A549 (cell line): Measurements from ENCODE around the gene ANP32E. TPM values are rescaled to one million over a fixed set of nuclear protein-coding genes. Genes with fewer than 3 reads are reported as not detected.

Experiments used
- ATAC-seq, 2 experiments: fragments of 200-7000 bp in 1 of 2; fragments of >200 bp in 1 of 2; cut with Nextera tagmentation in 1 of 2; cut with Tn5 transposase in 1 of 2; 3 replicates each; pipeline versions ENCODE4 v1.8.0 to v1.9.1; 2018 to 2020; ENCODE audit warnings: mild to moderate bottlenecking in 1 of 2, moderate library complexity in 1 of 2
- CTCF ChIA-PET: fragments of 300-600 bp; sonication (Branson Sonifier 250); formaldehyde crosslinking; extraction: SDS; loops from one replicate; lab custom pipeline; 2021; ENCODE audit warnings: antibody characterized with exemption, inconsistent platforms; lab: Yijun Ruan, JAX
- POLR2A ChIA-PET: fragments of 350-600 bp; formaldehyde crosslinking; extraction: SDS; loops from one replicate; lab custom pipeline; 2021; ENCODE audit warnings: antibody characterized with exemption, inconsistent platforms; lab: Yijun Ruan, JAX
- DNase-seq, 2 experiments: peaks; one replicate each; pipeline versions ENCODE4 v3.0.0 to v3.0.0-alpha.2; 2011 to 2016; ENCODE audit warnings: low read depth in 1 of 2, low spot score in 1 of 2
- FAIRE-seq: peaks from 2 replicates; lab custom pipeline; 2011; peaks lifted over from hg19 to GRCh38; lab: Jason Lieb, UNC
- H3K27ac ChIP-seq, 2 experiments: fragments of >200 bp; sonication (Bioruptor Twin); formaldehyde crosslinking; 3 replicates each; pipeline ENCODE4 v1.5.1; 2016 to 2017
- H3K4me1 ChIP-seq: fragments of >200 bp; sonication (Bioruptor Twin); formaldehyde crosslinking; 3 replicates; pipeline ENCODE4 v1.6.1; 2016
- H3K4me2 ChIP-seq: fragments of >200 bp; sonication (Bioruptor Twin); formaldehyde crosslinking; 3 replicates; pipeline ENCODE4 v1.6.1; 2016
- H3K4me3 ChIP-seq: fragments of >200 bp; sonication (Bioruptor Twin); formaldehyde crosslinking; 3 replicates; pipeline ENCODE4 v1.5.1; 2016
- H3K9me3 ChIP-seq: fragments of >200 bp; sonication (Bioruptor Twin); formaldehyde crosslinking; 3 replicates; pipeline ENCODE4 v1.6.1; 2016
- BHLHE40 ChIP-seq: IDR thresholded peaks from 2 replicates; pipeline ENCODE4 v1.6.1; 2012; ENCODE audit warnings: low read depth, low read length, inconsistent platforms
- CBX2 ChIP-seq: fragments of 200-600 bp; sonication (generic); IDR thresholded peaks from 2 replicates; pipeline ENCODE4 v1.6.1; 2016; ENCODE audit warnings: low read depth, mild to moderate bottlenecking, borderline replicate concordance
- CBX8 ChIP-seq: fragments of 200-600 bp; sonication (generic); IDR thresholded peaks from 2 replicates; pipeline ENCODE4 v1.6.1; 2016
- CEBPB ChIP-seq, 2 experiments: fragments of >200 bp in 1 of 2; sonication (Bioruptor Twin) in 1 of 2; formaldehyde crosslinking in 1 of 2; IDR thresholded peaks; 2 replicates each; pipeline ENCODE4 v1.6.1; 2012 to 2016
- EHF ChIP-seq: fragments of 250-450 bp; sonication (Bioruptor Pico); IDR thresholded peaks from 2 replicates; pipeline ENCODE4 v1.5.0; 2020; ENCODE audit warnings: mild to moderate bottlenecking
- FOSL2 ChIP-seq, 2 experiments: fragments of 450-650 bp in 1 of 2; fragments of >200 bp in 1 of 2; sonication (Bioruptor Twin) in 1 of 2; formaldehyde crosslinking; IDR thresholded peaks; 2 replicates each; pipeline versions ENCODE4 v1.5.0 to v1.6.1; 2016 to 2020; ENCODE audit warnings: mild to moderate bottlenecking in 1 of 2, moderate library complexity in 1 of 2
- HOXB13 ChIP-seq: fragments of 250-450 bp; sonication (Bioruptor Pico); IDR thresholded peaks from 2 replicates; pipeline ENCODE4 v1.5.0; 2020; ENCODE audit warnings: low read depth, mild to moderate bottlenecking, moderate library complexity
- HOXB5 ChIP-seq: fragments of 250-450 bp; sonication (Bioruptor Pico); IDR thresholded peaks from 2 replicates; pipeline ENCODE4 v1.5.0; 2020; ENCODE audit warnings: mild to moderate bottlenecking, moderate library complexity
- JUN ChIP-seq, 2 experiments: fragments of >200 bp; sonication (Bioruptor Twin); formaldehyde crosslinking; IDR thresholded peaks; 2 replicates in 1 of 2; 3 replicates in 1 of 2; pipeline ENCODE4 v1.6.1; 2016 to 2017
- KDM5A ChIP-seq: fragments of 200-600 bp; sonication (generic); IDR thresholded peaks from 2 replicates; pipeline ENCODE4 v1.6.1; 2016; ENCODE audit warnings: antibody characterized with exemption, mild to moderate bottlenecking
- MAFK ChIP-seq: fragments of 450-650 bp; IDR thresholded peaks from 2 replicates; pipeline ENCODE4 v1.6.1; 2014; ENCODE audit not compliant: partially characterized antibody
- MYC ChIP-seq: IDR thresholded peaks from 2 replicates; pipeline ENCODE4 v1.6.1; 2012; ENCODE audit warnings: mild to moderate bottlenecking, inconsistent platforms, low read length, improper control_type of control experiment, borderline replicate concordance
- NPAS2 ChIP-seq: fragments of 250-450 bp; sonication (Bioruptor Pico); IDR thresholded peaks from 2 replicates; pipeline ENCODE4 v1.8.0; 2022; ENCODE audit warnings: mild to moderate bottlenecking, moderate library complexity, borderline replicate concordance
- PHF8 ChIP-seq: fragments of 200-600 bp; sonication (generic); IDR thresholded peaks from 2 replicates; pipeline ENCODE4 v1.6.1; 2016; ENCODE audit warnings: low read depth, mild to moderate bottlenecking, antibody characterized with exemption, moderate library complexity, borderline replicate concordance
- SMC3 ChIP-seq: fragments of >200 bp; sonication (Bioruptor Twin); formaldehyde crosslinking; IDR thresholded peaks from 3 replicates; pipeline ENCODE4 v1.6.1; 2018; ENCODE audit warnings: inconsistent platforms
- SREBF2 ChIP-seq: fragments of 450-650 bp; IDR thresholded peaks from 2 replicates; pipeline ENCODE4 v1.6.1; 2014; ENCODE audit warnings: mild to moderate bottlenecking, moderate library complexity
- TFCP2L1 ChIP-seq: fragments of 250-450 bp; sonication (Bioruptor Pico); IDR thresholded peaks from 2 replicates; pipeline ENCODE4 v1.5.0; 2021; ENCODE audit warnings: mild to moderate bottlenecking
- ZC3H11A ChIP-seq: fragments of 450-650 bp; IDR thresholded peaks from 2 replicates; pipeline ENCODE4 v1.6.1; 2014; ENCODE audit warnings: antibody characterized with exemption, mild to moderate bottlenecking
- ZSCAN20 ChIP-seq: fragments of 250-450 bp; sonication (Bioruptor Pico); IDR thresholded peaks from 2 replicates; pipeline ENCODE4 v1.8.0; 2022; ENCODE audit warnings: mild to moderate bottlenecking, moderate library complexity
- WGBS: methylation state at CpG from one replicate; pipeline ENCODE4 v1.1.6; 2017; ENCODE audit errors: missing lambda C conversion rate; 5-methylcytosine and 5-hydroxymethylcytosine counted together
- polyA plus RNA-seq, 4 experiments: library from polyadenylated mRNA; depleted of rRNA in 3 of 4; stranded (reverse); fragments of >200 nt; fragmentation: RNase III in 1 of 4; extraction: RNeasy Plus Mini Kit Qiagen cat#74134 plus additional on column Dnase treatment in 1 of 4; gene quantifications; 2 replicates in 3 of 4; 3 replicates in 1 of 4; pipeline ENCODE4 v1.2.3, GENCODE V29; 2011 to 2017
- TF ChIP-seq, protein P1 (sequence below): fragments of 450-650 bp; IDR thresholded peaks from 2 replicates; pipeline ENCODE4 v1.6.1; 2014; ENCODE audit warnings: antibody characterized with exemption
- TF ChIP-seq, protein P2 (sequence below): IDR thresholded peaks from 2 replicates; pipeline ENCODE4 v1.6.1; 2012; ENCODE audit warnings: low read depth, borderline replicate concordance
- TF ChIP-seq, protein P3 (sequence below): fragments of 250-450 bp; sonication (Bioruptor Pico); IDR thresholded peaks from 2 replicates; pipeline ENCODE4 v1.5.0; 2021; ENCODE audit warnings: mild to moderate bottlenecking, moderate library complexity, borderline replicate concordance
- TF ChIP-seq, protein P4 (sequence below): IDR thresholded peaks from 2 replicates; pipeline ENCODE4 v1.6.1; 2012

The ANP32E gene
- polyA plus RNA-seq, 2 of the 4 experiments (the other 2 are of a cell fraction), result 60.0 to 128 TPM

DNA sequence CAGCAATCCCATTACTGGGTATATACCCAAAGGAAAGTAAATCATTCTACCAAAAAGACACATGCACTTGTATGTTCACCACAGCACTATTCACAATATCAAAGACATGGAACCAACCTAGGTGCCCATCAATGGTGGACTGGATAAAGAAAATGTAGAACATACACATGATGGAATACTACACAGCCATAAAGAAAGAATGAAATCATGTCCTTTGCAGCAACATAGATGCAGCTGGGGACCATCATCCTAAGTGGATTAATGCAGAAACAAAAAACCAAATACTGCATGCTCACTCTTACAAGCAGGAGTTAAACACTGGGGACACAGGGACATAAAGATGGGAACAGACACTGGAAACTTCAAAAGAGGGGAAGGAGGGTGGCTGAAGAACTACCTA lies 8.7 kb downstream of the ANP32E start:
- no peak for FAIRE-seq
- POLR2A ChIA-PET, result no interaction called here

DNA sequence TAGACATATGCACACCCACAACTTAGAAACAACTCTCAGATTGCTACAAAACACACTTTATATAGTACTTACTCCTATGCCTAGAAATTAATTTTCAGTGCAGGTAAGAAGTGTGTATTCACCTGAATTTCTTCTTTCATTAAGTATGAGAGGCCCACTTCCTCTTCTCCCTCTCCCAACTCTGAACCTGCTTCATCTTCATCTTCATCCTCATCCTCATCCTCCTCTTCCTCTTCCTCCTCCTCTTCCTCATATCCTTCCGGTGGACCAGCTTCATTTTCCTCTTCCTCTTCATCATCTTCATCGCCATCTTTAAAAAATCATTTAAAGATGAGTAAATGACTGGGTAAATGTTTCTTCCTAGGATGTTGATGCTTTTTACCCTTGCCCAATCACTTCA lies 9.4 kb downstream of the ANP32E start:
- no peak for FAIRE-seq
- CTCF ChIA-PET, result interaction anchor here (0.7 kb wide), 3 partner anchors 209 to 306 kb away, joined by 3 read pairs; no protein-coding TSS in a partner anchor
- Histone ChIP-seq H3K27ac (no peak overlapping the region), H3K4me3 (no peak overlapping the region), H3K4me1 (no peaks in the 10 kb centered on the region), H3K4me2 (no peak overlapping the region)
- ATAC-seq, result no peak
- POLR2A ChIA-PET, result interaction anchor here (0.7 kb wide), 2 partner anchors 299 to 343 kb away, joined by 3 to 9 read pairs; no protein-coding TSS in a partner anchor
- DNase-seq, result no peak
- TF ChIP-seq, protein P1, sequence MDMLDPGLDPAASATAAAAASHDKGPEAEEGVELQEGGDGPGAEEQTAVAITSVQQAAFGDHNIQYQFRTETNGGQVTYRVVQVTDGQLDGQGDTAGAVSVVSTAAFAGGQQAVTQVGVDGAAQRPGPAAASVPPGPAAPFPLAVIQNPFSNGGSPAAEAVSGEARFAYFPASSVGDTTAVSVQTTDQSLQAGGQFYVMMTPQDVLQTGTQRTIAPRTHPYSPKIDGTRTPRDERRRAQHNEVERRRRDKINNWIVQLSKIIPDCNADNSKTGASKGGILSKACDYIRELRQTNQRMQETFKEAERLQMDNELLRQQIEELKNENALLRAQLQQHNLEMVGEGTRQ, result no peak
- TF ChIP-seq, all 56 proteins: peak for 0
- no peaks in the 10 kb centered on the region for H3K9me3 ChIP-seq
- WGBS, result 89% methylated on average over 2 of the region's 2 CpGs

More for the DNA sequence above, 8.7 kb downstream of the ANP32E start:
- Histone ChIP-seq H3K4me1 (no peaks in the 10 kb centered on the region), H3K4me2 (no peak overlapping the region), H3K9me3 (no peaks in the 10 kb centered on the region), H3K27ac (no peak overlapping the region), H3K4me3 (no peak overlapping the region)
- no peak for ATAC-seq
- CTCF ChIA-PET, result no interaction called here
- TF ChIP-seq, protein P2, sequence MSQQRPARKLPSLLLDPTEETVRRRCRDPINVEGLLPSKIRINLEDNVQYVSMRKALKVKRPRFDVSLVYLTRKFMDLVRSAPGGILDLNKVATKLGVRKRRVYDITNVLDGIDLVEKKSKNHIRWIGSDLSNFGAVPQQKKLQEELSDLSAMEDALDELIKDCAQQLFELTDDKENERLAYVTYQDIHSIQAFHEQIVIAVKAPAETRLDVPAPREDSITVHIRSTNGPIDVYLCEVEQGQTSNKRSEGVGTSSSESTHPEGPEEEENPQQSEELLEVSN, result no peak
- no peak for TF ChIP-seq KDM5A
- no peak for TF ChIP-seq MYC
- DNase-seq, result no peak

DNA sequence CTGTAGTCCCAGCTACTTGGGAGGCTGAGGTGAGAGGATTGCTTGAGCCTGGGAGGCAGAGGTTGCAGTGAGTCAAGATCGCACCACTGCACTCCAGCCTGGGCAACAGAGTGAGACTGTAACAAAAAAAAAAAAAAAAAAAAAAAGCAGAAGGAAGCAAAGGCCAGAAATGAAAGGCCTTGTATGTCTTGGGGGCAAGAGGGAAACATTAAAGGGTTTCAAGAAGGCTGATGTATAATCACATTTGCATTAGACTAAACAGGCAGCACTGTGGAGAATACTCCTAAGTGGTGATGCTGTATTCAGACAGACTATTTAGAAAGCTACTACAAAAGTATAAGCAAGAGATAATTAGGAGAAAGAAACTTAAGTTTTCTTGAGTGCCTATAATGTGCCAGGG lies 10.4 kb downstream of the ANP32E start:
- WGBS, result 92% methylated on average over 1 of the region's 1 CpG
- ATAC-seq, result no peak
- Histone ChIP-seq H3K4me2 (no peak overlapping the region), H3K27ac (no peak overlapping the region), H3K4me3 (no peak overlapping the region), H3K9me3 (no peaks in the 10 kb centered on the region), H3K4me1 (no peaks in the 10 kb centered on the region)
- ChIA-PET CTCF (interaction anchor here (1.2 to 3.2 kb wide), 3 partner anchors 30 to 77 kb away, joined by 3 to 14 read pairs (median 5); no protein-coding TSS in a partner anchor), POLR2A (interaction anchor here (0.7 kb wide), 1 partner anchor 298 kb away, joined by 3 read pairs; no protein-coding TSS in a partner anchor)
- FAIRE-seq, result no peak
- TF ChIP-seq JUN (IDR thresholded peaks at IDR 0.05), result no peak
- TF ChIP-seq NPAS2, result no peak
- no peak for TF ChIP-seq CBX8
- no peak for TF ChIP-seq HOXB5 (CRISPR knock-in tag)
- no peak for TF ChIP-seq HOXB13 (CRISPR knock-in tag)
- no peak for TF ChIP-seq ZC3H11A
- TF ChIP-seq MAFK, result no peak
- no peak for DNase-seq

DNA sequence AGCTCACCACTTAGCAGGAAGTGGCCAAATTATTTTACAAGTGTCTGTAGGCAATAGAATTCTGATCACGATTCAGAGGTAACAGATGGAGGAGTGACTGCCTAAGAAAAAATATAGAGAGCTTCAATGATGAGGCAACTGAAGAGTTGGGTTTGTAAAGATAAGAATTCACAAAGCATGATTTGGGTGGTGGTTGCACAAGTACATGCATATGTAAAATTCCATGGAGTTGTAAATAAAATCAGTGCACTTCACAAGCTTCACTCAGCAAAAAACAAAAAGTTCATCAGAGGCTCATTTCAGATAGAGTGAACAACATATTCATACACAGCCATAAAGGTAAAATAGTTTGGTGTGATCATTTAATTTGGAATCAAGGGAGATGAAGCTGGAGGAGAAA lies 10.9 kb downstream of the ANP32E start:
- Histone ChIP-seq H3K9me3 (no peaks in the 10 kb centered on the region), H3K4me3 (no peak overlapping the region), H3K4me1 (no peaks in the 10 kb centered on the region), H3K4me2 (no peak overlapping the region), H3K27ac (no peak overlapping the region)
- FAIRE-seq (no peak), DNase-seq (no peak), ATAC-seq (no peak)
- CTCF ChIA-PET, result interaction anchor here (1.0 to 3.2 kb wide), 4 partner anchors 31 to 174 kb away, joined by 3 to 14 read pairs (median 4); no protein-coding TSS in a partner anchor
- TF ChIP-seq FOSL2 (IDR thresholded peaks at IDR 0.05), result no peak
- no peak for TF ChIP-seq FOSL2 (CRISPR knock-in tag; IDR thresholded peaks at IDR 0.05)
- TF ChIP-seq TFCP2L1 (CRISPR knock-in tag), result no peak
- TF ChIP-seq BHLHE40, result no peak
- no peak for TF ChIP-seq SREBF2
- TF ChIP-seq ZSCAN20, result no peak
- no peak for TF ChIP-seq NPAS2
- no peak for TF ChIP-seq PHF8
- TF ChIP-seq MYC, result no peak
- TF ChIP-seq EHF, result no peak
- TF ChIP-seq, protein P3, sequence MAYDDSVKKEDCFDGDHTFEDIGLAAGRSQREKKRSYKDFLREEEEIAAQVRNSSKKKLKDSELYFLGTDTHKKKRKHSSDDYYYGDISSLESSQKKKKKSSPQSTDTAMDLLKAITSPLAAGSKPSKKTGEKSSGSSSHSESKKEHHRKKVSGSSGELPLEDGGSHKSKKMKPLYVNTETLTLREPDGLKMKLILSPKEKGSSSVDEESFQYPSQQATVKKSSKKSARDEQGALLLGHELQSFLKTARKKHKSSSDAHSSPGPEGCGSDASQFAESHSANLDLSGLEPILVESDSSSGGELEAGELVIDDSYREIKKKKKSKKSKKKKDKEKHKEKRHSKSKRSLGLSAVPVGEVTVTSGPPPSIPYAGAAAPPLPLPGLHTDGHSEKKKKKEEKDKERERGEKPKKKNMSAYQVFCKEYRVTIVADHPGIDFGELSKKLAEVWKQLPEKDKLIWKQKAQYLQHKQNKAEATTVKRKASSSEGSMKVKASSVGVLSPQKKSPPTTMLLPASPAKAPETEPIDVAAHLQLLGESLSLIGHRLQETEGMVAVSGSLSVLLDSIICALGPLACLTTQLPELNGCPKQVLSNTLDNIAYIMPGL (CRISPR knock-in tag), result no peak
- no peak for TF ChIP-seq CBX2
- TF ChIP-seq CEBPB (IDR thresholded peaks at IDR 0.05), result no peak
- no peak for TF ChIP-seq SMC3
- TF ChIP-seq, protein P4, sequence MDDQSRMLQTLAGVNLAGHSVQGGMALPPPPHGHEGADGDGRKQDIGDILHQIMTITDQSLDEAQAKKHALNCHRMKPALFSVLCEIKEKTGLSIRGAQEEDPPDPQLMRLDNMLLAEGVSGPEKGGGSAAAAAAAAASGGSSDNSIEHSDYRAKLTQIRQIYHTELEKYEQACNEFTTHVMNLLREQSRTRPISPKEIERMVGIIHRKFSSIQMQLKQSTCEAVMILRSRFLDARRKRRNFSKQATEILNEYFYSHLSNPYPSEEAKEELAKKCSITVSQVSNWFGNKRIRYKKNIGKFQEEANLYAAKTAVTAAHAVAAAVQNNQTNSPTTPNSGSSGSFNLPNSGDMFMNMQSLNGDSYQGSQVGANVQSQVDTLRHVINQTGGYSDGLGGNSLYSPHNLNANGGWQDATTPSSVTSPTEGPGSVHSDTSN, result no peak
- TF ChIP-seq HOXB5 (CRISPR knock-in tag), result no peak
- no peak for TF ChIP-seq KDM5A
- no peak for TF ChIP-seq CBX8
- 78% methylated on average over 1 of the region's 1 CpG for WGBS
- POLR2A ChIA-PET, result interaction anchor here (0.9 kb wide), 1 partner anchor 10 kb away, joined by 3 read pairs; no protein-coding TSS in a partner anchor
